Measurements from ENCODE around the gene CLDN17.

DNA sequence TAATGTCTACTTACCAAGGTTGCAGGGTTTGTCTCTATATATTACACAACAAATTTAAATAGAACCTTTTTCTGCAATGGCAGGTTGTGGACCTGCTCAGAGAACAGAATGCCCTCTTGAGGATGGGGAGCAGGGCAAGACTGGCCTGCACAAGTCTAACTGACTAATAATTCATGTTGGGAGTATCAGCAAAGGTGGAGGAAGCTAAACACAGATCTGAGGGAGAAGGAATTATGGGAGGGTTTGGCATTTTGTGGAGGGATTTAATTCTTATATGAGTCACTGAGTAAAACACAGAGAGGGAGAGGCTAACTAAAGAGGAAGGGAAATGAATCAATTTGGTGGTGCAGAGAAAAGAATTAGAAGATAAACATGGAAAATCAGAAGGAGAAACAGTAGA, 40.0 kb downstream of the CLDN17 start:
- no peak for TF ChIP-seq EZH2 (IDR thresholded peaks at IDR 0.05)
- no peak for TF ChIP-seq POLR2AphosphoS5 (IDR thresholded peaks at IDR 0.05; ENCODE audit: borderline replicate concordance, low read depth, low read length)
- no peak for TF ChIP-seq FOXP2 (optimal IDR thresholded peaks at IDR 0.05; ENCODE audit: control extremely low read depth, extremely low read length, insufficient read depth)
